ENCODE data around the gene TACSTD2.

- TF ChIP-seq CTCF (conservative IDR thresholded peaks at IDR 0.05; ENCODE audit: low read depth, low read length): no peak
- TF ChIP-seq CHD1 (IDR thresholded peaks at IDR 0.05; ENCODE audit: low read depth, low read length): no peak
- TF ChIP-seq POLR2A (IDR thresholded peaks at IDR 0.05; ENCODE audit: low read depth, low read length): no peak
- TF ChIP-seq MAFK (IDR thresholded peaks at IDR 0.05; ENCODE audit: low read depth, low read length): no peak
- no peak for TF ChIP-seq RAD21 (IDR thresholded peaks at IDR 0.05; ENCODE audit: low read length)
- TF ChIP-seq FOS (IDR thresholded peaks at IDR 0.05; ENCODE audit: low read depth, low read length): no peak
- no peak for TF ChIP-seq RFX5 (IDR thresholded peaks at IDR 0.05; ENCODE audit: low read depth, low read length)
- TF ChIP-seq MAZ (IDR thresholded peaks at IDR 0.05; ENCODE audit: borderline replicate concordance, low read depth, low read length): no peak
- no peak for TF ChIP-seq USF2 (IDR thresholded peaks at IDR 0.05; ENCODE audit: low read depth, low read length)
Measured at GRCh38 chr1:58620926-58621325, 43.9 kb upstream of the TACSTD2 start.

Data from IMR-90 (cell line).